Neural progenitor cell (in vitro differentiated cells): ENCODE measurements around the gene HDAC8. TPM values are rescaled to one million over a fixed set of nuclear protein-coding genes. Genes with fewer than 3 reads are reported as not detected.
"Not testable (repeated sequence)": the region's sequence is repeated elsewhere in the genome, so short reads cannot be mapped to it uniquely, and the experiment has no call there.

Experiments
- DNase-seq: peaks from one replicate; pipeline ENCODE4 v3.0.0-alpha.2; 2016; ENCODE audit warnings: low spot score
- H2AFZ ChIP-seq: fragments of 200-600 bp; sonication (generic); replicated peaks from 2 replicates; pipeline ENCODE4 v1.6.1; 2016; ENCODE audit warnings: antibody characterized with exemption
- H3F3A ChIP-seq: fragments of 200-600 bp; sonication (generic); 2 replicates; pipeline ENCODE4 v1.6.1; 2016; ENCODE audit warnings: antibody characterized with exemption, low read depth
- H3K27ac ChIP-seq: fragments of 200-600 bp; sonication (generic); 2 replicates; pipeline ENCODE4 v1.5.1; 2016; ENCODE audit warnings: mild to moderate bottlenecking
- H3K27me3 ChIP-seq: fragments of 200-600 bp; sonication (generic); 2 replicates; pipeline ENCODE4 v1.6.1; 2016; ENCODE audit warnings: mild to moderate bottlenecking, moderate library complexity
- H3K36me3 ChIP-seq: fragments of 200-600 bp; sonication (generic); 2 replicates; pipeline ENCODE4 v1.5.1; 2016
- H3K4me1 ChIP-seq: fragments of 200-600 bp; sonication (generic); 2 replicates; pipeline ENCODE4 v1.6.1; 2016; ENCODE audit warnings: mixed run types
- H3K4me2 ChIP-seq: fragments of 200-600 bp; sonication (generic); 2 replicates; pipeline ENCODE4 v1.6.1; 2016
- H3K4me3 ChIP-seq: fragments of 200-600 bp; sonication (generic); 2 replicates; pipeline ENCODE4 v1.5.1; 2016
- H3K79me2 ChIP-seq: fragments of 200-600 bp; sonication (generic); 2 replicates; pipeline ENCODE4 v1.6.1; 2016; ENCODE audit warnings: low read depth
- H3K9ac ChIP-seq: fragments of 200-600 bp; sonication (generic); 2 replicates; pipeline ENCODE4 v1.6.1; 2016
- H3K9me3 ChIP-seq: fragments of 200-600 bp; sonication (generic); 2 replicates; pipeline ENCODE4 v1.5.1; 2016; ENCODE audit warnings: low read depth
- H4K20me1 ChIP-seq: fragments of 200-600 bp; sonication (generic); 2 replicates; pipeline ENCODE4 v1.6.1; 2016; ENCODE audit warnings: low read depth
- H3K27ac Mint-ChIP-seq: 3 replicates; pipeline ENCODE4 v1.8.0; 2021; ENCODE audit warnings: mixed read lengths
- H3K27me3 Mint-ChIP-seq: 2 replicates; pipeline ENCODE4 v1.8.0; 2022; ENCODE audit warnings: low read depth, mild to moderate bottlenecking, inconsistent platforms, moderate library complexity, mixed read lengths; ENCODE audit not compliant: insufficient read depth
- H3K36me3 Mint-ChIP-seq: 3 replicates; pipeline ENCODE4 v1.8.0; 2021; ENCODE audit warnings: mixed read lengths
- H3K4me1 Mint-ChIP-seq: 3 replicates; pipeline ENCODE4 v1.8.0; 2021; ENCODE audit warnings: mixed read lengths
- H3K4me3 Mint-ChIP-seq: 3 replicates; pipeline ENCODE4 v1.8.0; 2021; ENCODE audit warnings: mild to moderate bottlenecking, moderate library complexity, mixed read lengths
- H3K9me3 Mint-ChIP-seq: 3 replicates; pipeline ENCODE4 v1.8.0; 2020; ENCODE audit warnings: mixed read lengths
- CTCF ChIP-seq: fragments of 200-600 bp; sonication (generic); IDR thresholded peaks from 2 replicates; pipeline ENCODE4 v1.5.1; 2017; ENCODE audit warnings: antibody characterized with exemption, mild to moderate bottlenecking
- EZH2 ChIP-seq: fragments of 200-600 bp; sonication (generic); IDR thresholded peaks from 2 replicates; pipeline ENCODE4 v1.6.1; 2017; ENCODE audit warnings: antibody characterized with exemption, mild to moderate bottlenecking, moderate library complexity
- EZH2phosphoT487 ChIP-seq: fragments of 200-600 bp; sonication (generic); IDR thresholded peaks from 2 replicates; pipeline ENCODE4 v1.6.1; 2017; ENCODE audit warnings: antibody characterized with exemption
- total RNA-seq: library from RNA; depleted of rRNA; stranded (reverse); fragments of >200 nt; gene quantifications from 2 replicates; pipeline ENCODE4 v1.2.3, GENCODE V29; 2015; ENCODE audit warnings: low replicate concordance

The HDAC8 gene
- total RNA-seq, 1 donor from 2014 or later, result 37.8 TPM

DNA sequence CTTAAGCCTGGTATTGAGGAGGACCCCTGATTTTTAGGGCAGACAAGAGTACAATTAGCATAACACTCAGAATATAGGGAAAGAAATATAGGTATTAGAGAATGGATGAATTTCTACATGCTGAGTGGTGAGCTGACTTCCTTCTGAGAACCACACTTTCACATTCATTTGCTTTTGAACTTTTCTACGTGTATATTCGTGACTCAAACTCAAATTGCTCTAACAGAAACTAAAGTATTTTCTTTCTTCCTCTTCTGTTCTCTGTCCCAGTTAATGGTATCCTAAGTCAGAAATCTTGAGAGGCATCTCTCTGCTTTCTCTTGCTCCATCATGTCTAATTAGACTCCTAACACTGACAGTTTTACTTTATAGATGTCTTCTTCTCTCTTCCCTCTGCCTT is 163.8 kb downstream of the HDAC8 start:
- no peaks in the 10 kb centered on the region for H3K27me3 ChIP-seq
- peaks cover 4% of the 10 kb centered on the region for H3K36me3 Mint-ChIP-seq
- no peaks in the 10 kb centered on the region for H3K4me1 Mint-ChIP-seq
- peaks cover 4% of the 10 kb centered on the region for H3K9me3 Mint-ChIP-seq
- H3K4me1 ChIP-seq, result no peaks in the 10 kb centered on the region
- H3K4me3 Mint-ChIP-seq, result no peak overlapping the region
- no peaks in the 10 kb centered on the region for H3K27me3 Mint-ChIP-seq
- H2AFZ ChIP-seq, result no peak overlapping the region
- H3K4me3 ChIP-seq, result no peak overlapping the region
- H3F3A ChIP-seq, result no peaks in the 10 kb centered on the region
- no peak overlapping the region for H3K4me2 ChIP-seq
- H3K79me2 ChIP-seq, result no peaks in the 10 kb centered on the region
- TF ChIP-seq EZH2, result no peak
- TF ChIP-seq CTCF, result no peak
- TF ChIP-seq EZH2phosphoT487, result no peak
- H4K20me1 ChIP-seq, result no peaks in the 10 kb centered on the region
- no peaks in the 10 kb centered on the region for H3K9me3 ChIP-seq
- DNase-seq, result no peak
- H3K36me3 ChIP-seq, result peaks cover 4% of the 10 kb centered on the region
- no peak overlapping the region for H3K27ac ChIP-seq
- no peak overlapping the region for H3K9ac ChIP-seq
- no peak overlapping the region for H3K27ac Mint-ChIP-seq

DNA sequence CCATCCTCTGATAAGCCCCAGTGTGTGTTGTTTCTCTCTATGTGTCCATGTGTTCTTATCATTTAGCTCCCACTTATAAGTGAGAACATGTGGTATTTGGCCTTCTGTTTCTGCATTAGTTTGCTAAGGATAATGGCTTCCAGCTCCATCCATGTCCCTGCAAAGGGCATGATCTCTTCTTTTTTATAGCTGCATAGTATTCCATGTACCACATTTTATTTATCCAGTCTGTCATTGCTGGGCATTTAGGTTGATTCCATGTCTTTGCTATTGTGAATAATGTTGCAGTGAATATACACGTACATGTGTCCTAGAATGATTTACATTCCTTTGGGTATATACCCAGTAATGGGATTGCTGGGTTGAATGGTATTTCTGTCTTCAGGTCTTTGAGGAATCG is 167.5 kb downstream of the HDAC8 start:
- H3K9me3 Mint-ChIP-seq, H3K27me3 Mint-ChIP-seq, H3K27ac ChIP-seq, H3K27me3 ChIP-seq, H3K4me3 Mint-ChIP-seq, DNase-seq, H3K36me3 ChIP-seq, H3K4me2 ChIP-seq, H3K27ac Mint-ChIP-seq, H3F3A ChIP-seq, H3K36me3 Mint-ChIP-seq, H3K4me1 Mint-ChIP-seq, H3K4me1 ChIP-seq, H2AFZ ChIP-seq, H3K9me3 ChIP-seq, H4K20me1 ChIP-seq, H3K4me3 ChIP-seq, H3K79me2 ChIP-seq, H3K9ac ChIP-seq: not testable (repeated sequence)

DNA sequence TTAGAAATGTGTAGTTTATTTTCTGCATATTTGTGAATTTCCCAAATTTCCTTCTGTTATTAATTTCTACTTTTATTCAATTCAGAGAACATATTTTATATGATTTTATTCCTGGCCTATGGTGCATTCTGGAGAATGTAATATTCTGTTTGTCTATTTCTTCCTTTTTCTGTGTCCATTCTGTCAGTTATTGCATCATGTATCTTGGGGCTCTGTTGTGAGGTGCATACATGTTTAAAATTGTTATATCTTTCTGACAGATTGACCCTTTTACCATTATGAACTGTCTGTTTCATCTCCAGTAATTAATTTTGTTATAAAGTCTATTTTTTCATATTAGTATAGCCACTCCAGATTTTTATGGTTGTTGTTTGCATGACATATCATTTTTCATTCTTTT is 170.0 kb downstream of the HDAC8 start:
- TF ChIP-seq EZH2phosphoT487 (no peak), EZH2 (no peak), CTCF (no peak)
- Histone ChIP-seq H3K36me3 (peaks cover 4% of the 10 kb centered on the region), H3F3A (no peaks in the 10 kb centered on the region), H3K79me2 (no peaks in the 10 kb centered on the region), H3K4me3 (no peak overlapping the region), H3K27me3 (no peaks in the 10 kb centered on the region), H3K9ac (no peak overlapping the region), H3K4me2 (no peak overlapping the region), H3K9me3 (peaks cover 9% of the 10 kb centered on the region), H3K4me1 (no peaks in the 10 kb centered on the region), H2AFZ (no peak overlapping the region), H4K20me1 (no peaks in the 10 kb centered on the region), H3K27ac (no peak overlapping the region)
- H3K36me3 Mint-ChIP-seq, result peaks cover 11% of the 10 kb centered on the region
- no peak overlapping the region for H3K4me3 Mint-ChIP-seq
- peaks cover 3% of the 10 kb centered on the region for H3K9me3 Mint-ChIP-seq
- H3K27ac Mint-ChIP-seq, result no peak overlapping the region
- DNase-seq, result no peak
- no peaks in the 10 kb centered on the region for H3K4me1 Mint-ChIP-seq
- H3K27me3 Mint-ChIP-seq, result no peaks in the 10 kb centered on the region

- H2AFZ ChIP-seq, result no peak overlapping the region
- DNase-seq, result no peak
Measured at GRCh38 chrX:72399816-72400215, 172.8 kb downstream of the HDAC8 start.

More at GRCh38 chrX:72399816-72400215, 172.8 kb downstream of the HDAC8 start:
- Histone ChIP-seq H3K4me2 (no peak overlapping the region), H3K27me3 (no peaks in the 10 kb centered on the region), H4K20me1 (no peaks in the 10 kb centered on the region), H3K36me3 (no peaks in the 10 kb centered on the region), H3K9me3 (peaks cover 9% of the 10 kb centered on the region), H3K27ac (no peak overlapping the region), H3K9ac (no peak overlapping the region), H3K4me3 (no peak overlapping the region), H3K79me2 (no peaks in the 10 kb centered on the region), H3F3A (no peaks in the 10 kb centered on the region), H3K4me1 (peaks cover 13% of the 10 kb centered on the region)
- Mint-ChIP-seq H3K27ac (no peak overlapping the region), H3K27me3 (no peaks in the 10 kb centered on the region), H3K4me3 (no peak overlapping the region), H3K9me3 (no peaks in the 10 kb centered on the region), H3K4me1 (peaks cover 10% of the 10 kb centered on the region), H3K36me3 (peaks cover 11% of the 10 kb centered on the region)
- TF ChIP-seq CTCF (no peak), EZH2phosphoT487 (no peak), EZH2 (no peak)
